ENCODE data around the gene CIC. TPM values are rescaled to one million over a fixed set of nuclear protein-coding genes. Genes with fewer than 3 reads are reported as not detected.

The CIC gene
- total and polyA plus RNA-seq, 9 of the 15 experiments (the other 6 are each of a cell fraction or from before 2014, with no cell fraction given) = 0.07 to 44.7 (median 8.6) TPM

- TF ChIP-seq ATF1 (CRISPR knock-in tag; IDR thresholded peaks at IDR 0.05) (peak; percentile 55; the same call in 1 of the 2 replicates), ATF1 (tag; IDR thresholded peaks at IDR 0.05) (peak; percentile 78), NFATC3 (IDR thresholded peaks at IDR 0.05) (no peak), ZNF232 (CRISPR knock-in tag; IDR thresholded peaks at IDR 0.05) (0 out of 2 replicates have a peak, but pooled peaks have one; percentile 47), ZBTB17 (CRISPR knock-in tag; IDR thresholded peaks at IDR 0.05) (no peak), FOXM1 (IDR thresholded peaks at IDR 0.05; ENCODE audit: low read depth) (no peak), FOXM1 (CRISPR knock-in tag; IDR thresholded peaks at IDR 0.05; ENCODE audit: low read depth) (no peak), JUND (IDR thresholded peaks at IDR 0.05; ENCODE audit: borderline replicate concordance, low read depth, low read length) (peak; percentile 68; the same call in 1 of the 2 replicates), JUND (tag; IDR thresholded peaks at IDR 0.05; ENCODE audit: borderline replicate concordance, low read depth, low read length) (peak; percentile 56; the same call in 1 of the 3 replicates), SRSF7 (optimal IDR thresholded peaks at IDR 0.05; ENCODE audit: low read depth, low read length) (no peak), KLF13 (tag; IDR thresholded peaks at IDR 0.05; ENCODE audit: borderline replicate concordance, low read depth) (peak; percentile 78; the same call in 1 of the 2 replicates), CREB1 (IDR thresholded peaks at IDR 0.05) (peak; percentile 91), CREB1 (CRISPR knock-in tag; IDR thresholded peaks at IDR 0.05) (peak; percentile 91)
- TF ChIP-seq, protein P1, sequence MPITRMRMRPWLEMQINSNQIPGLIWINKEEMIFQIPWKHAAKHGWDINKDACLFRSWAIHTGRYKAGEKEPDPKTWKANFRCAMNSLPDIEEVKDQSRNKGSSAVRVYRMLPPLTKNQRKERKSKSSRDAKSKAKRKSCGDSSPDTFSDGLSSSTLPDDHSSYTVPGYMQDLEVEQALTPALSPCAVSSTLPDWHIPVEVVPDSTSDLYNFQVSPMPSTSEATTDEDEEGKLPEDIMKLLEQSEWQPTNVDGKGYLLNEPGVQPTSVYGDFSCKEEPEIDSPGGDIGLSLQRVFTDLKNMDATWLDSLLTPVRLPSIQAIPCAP (CRISPR knock-in tag; IDR thresholded peaks at IDR 0.05; ENCODE audit: borderline replicate concordance) = no peak
- TF ChIP-seq, protein P2, sequence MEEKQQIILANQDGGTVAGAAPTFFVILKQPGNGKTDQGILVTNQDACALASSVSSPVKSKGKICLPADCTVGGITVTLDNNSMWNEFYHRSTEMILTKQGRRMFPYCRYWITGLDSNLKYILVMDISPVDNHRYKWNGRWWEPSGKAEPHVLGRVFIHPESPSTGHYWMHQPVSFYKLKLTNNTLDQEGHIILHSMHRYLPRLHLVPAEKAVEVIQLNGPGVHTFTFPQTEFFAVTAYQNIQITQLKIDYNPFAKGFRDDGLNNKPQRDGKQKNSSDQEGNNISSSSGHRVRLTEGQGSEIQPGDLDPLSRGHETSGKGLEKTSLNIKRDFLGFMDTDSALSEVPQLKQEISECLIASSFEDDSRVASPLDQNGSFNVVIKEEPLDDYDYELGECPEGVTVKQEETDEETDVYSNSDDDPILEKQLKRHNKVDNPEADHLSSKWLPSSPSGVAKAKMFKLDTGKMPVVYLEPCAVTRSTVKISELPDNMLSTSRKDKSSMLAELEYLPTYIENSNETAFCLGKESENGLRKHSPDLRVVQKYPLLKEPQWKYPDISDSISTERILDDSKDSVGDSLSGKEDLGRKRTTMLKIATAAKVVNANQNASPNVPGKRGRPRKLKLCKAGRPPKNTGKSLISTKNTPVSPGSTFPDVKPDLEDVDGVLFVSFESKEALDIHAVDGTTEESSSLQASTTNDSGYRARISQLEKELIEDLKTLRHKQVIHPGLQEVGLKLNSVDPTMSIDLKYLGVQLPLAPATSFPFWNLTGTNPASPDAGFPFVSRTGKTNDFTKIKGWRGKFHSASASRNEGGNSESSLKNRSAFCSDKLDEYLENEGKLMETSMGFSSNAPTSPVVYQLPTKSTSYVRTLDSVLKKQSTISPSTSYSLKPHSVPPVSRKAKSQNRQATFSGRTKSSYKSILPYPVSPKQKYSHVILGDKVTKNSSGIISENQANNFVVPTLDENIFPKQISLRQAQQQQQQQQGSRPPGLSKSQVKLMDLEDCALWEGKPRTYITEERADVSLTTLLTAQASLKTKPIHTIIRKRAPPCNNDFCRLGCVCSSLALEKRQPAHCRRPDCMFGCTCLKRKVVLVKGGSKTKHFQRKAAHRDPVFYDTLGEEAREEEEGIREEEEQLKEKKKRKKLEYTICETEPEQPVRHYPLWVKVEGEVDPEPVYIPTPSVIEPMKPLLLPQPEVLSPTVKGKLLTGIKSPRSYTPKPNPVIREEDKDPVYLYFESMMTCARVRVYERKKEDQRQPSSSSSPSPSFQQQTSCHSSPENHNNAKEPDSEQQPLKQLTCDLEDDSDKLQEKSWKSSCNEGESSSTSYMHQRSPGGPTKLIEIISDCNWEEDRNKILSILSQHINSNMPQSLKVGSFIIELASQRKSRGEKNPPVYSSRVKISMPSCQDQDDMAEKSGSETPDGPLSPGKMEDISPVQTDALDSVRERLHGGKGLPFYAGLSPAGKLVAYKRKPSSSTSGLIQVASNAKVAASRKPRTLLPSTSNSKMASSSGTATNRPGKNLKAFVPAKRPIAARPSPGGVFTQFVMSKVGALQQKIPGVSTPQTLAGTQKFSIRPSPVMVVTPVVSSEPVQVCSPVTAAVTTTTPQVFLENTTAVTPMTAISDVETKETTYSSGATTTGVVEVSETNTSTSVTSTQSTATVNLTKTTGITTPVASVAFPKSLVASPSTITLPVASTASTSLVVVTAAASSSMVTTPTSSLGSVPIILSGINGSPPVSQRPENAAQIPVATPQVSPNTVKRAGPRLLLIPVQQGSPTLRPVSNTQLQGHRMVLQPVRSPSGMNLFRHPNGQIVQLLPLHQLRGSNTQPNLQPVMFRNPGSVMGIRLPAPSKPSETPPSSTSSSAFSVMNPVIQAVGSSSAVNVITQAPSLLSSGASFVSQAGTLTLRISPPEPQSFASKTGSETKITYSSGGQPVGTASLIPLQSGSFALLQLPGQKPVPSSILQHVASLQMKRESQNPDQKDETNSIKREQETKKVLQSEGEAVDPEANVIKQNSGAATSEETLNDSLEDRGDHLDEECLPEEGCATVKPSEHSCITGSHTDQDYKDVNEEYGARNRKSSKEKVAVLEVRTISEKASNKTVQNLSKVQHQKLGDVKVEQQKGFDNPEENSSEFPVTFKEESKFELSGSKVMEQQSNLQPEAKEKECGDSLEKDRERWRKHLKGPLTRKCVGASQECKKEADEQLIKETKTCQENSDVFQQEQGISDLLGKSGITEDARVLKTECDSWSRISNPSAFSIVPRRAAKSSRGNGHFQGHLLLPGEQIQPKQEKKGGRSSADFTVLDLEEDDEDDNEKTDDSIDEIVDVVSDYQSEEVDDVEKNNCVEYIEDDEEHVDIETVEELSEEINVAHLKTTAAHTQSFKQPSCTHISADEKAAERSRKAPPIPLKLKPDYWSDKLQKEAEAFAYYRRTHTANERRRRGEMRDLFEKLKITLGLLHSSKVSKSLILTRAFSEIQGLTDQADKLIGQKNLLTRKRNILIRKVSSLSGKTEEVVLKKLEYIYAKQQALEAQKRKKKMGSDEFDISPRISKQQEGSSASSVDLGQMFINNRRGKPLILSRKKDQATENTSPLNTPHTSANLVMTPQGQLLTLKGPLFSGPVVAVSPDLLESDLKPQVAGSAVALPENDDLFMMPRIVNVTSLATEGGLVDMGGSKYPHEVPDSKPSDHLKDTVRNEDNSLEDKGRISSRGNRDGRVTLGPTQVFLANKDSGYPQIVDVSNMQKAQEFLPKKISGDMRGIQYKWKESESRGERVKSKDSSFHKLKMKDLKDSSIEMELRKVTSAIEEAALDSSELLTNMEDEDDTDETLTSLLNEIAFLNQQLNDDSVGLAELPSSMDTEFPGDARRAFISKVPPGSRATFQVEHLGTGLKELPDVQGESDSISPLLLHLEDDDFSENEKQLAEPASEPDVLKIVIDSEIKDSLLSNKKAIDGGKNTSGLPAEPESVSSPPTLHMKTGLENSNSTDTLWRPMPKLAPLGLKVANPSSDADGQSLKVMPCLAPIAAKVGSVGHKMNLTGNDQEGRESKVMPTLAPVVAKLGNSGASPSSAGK (IDR thresholded peaks at IDR 0.05) = no peak
Measured at GRCh38 chr19:42254850-42255765, 13.9 kb upstream of the CIC start, which contains the start of gene ERF (continued).
